ENCODE measurements around the gene HK1. TPM values are rescaled to one million over a fixed set of nuclear protein-coding genes. Genes with fewer than 3 reads are reported as not detected.

The HK1 gene
- total and polyA plus RNA-seq, 4 donors: 1.8 to 166 (median 7.4) TPM

GRCh38 chr10:69411476-69411875 lies 133.2 kb downstream of the HK1 start:
- WGBS: 75% methylated on average over 4 of the region's 4 CpGs
- Histone ChIP-seq H3K36me3 (ENCODE audit: control insufficient read depth in 4 of 4, insufficient read depth in 3 of 4, low read depth in 1 of 4, low read length in 3 of 4) (no peaks in the 10 kb centered on the region), H3K27ac (ENCODE audit: low read depth in 1 of 2, low read length in 2 of 2) (no peak overlapping the region), H3K9me3 (ENCODE audit: control insufficient read depth in 4 of 4, low read length in 3 of 4) (no peaks in the 10 kb centered on the region), H3K27me3 (ENCODE audit: control insufficient read depth in 4 of 4, insufficient read depth in 4 of 4, low read length in 3 of 4) (no peaks in the 10 kb centered on the region), H3K4me1 (ENCODE audit: control insufficient read depth in 4 of 4, insufficient read depth in 4 of 4, low read length in 3 of 4) (peaks cover 0 to 4% (median 2%) of the 10 kb centered on the region in 4 donors), H3K9ac (ENCODE audit: low read depth in 1 of 2, low read length in 2 of 2) (no peak overlapping the region), H3K4me3 (ENCODE audit: low read depth in 1 of 3, low read length in 3 of 3) (no peak overlapping the region)
- TF ChIP-seq HNF4A (conservative IDR thresholded peaks at IDR 0.05) (no peak), JUND (IDR thresholded peaks at IDR 0.05) (no peak), HNF4G (IDR thresholded peaks at IDR 0.05) (no peak), CTCF (IDR thresholded peaks at IDR 0.05; ENCODE audit: low read depth, low read length, missing input control) (no peak), RAD21 (IDR thresholded peaks at IDR 0.05) (no peak), REST (IDR thresholded peaks at IDR 0.05) (no peak), RXRA (IDR thresholded peaks at IDR 0.05) (no peak), FOXA1 (IDR thresholded peaks at IDR 0.05) (no peak), ATF3 (IDR thresholded peaks at IDR 0.05) (no peak), TAF1 (conservative IDR thresholded peaks at IDR 0.05) (no peak), YY1 (IDR thresholded peaks at IDR 0.05) (no peak)
- DNase-seq (ENCODE audit: low spot score): no peak

GRCh38 chr10:69412232-69412790 lies 134.0 kb downstream of the HK1 start:
- Histone ChIP-seq H3K9ac (ENCODE audit: low read depth in 1 of 2, low read length in 2 of 2) (no peak overlapping the region), H3K4me3 (ENCODE audit: low read depth in 1 of 3, low read length in 3 of 3) (no peak overlapping the region), H3K36me3 (ENCODE audit: control insufficient read depth in 4 of 4, insufficient read depth in 3 of 4, low read depth in 1 of 4, low read length in 3 of 4) (no peaks in the 10 kb centered on the region), H3K9me3 (ENCODE audit: control insufficient read depth in 4 of 4, low read length in 3 of 4) (no peaks in the 10 kb centered on the region), H3K27ac (ENCODE audit: low read depth in 1 of 2, low read length in 2 of 2) (no peak overlapping the region), H3K4me1 (ENCODE audit: control insufficient read depth in 4 of 4, insufficient read depth in 4 of 4, low read length in 3 of 4) (peaks cover 0 to 4% (median 2%) of the 10 kb centered on the region in 4 donors), H3K27me3 (ENCODE audit: control insufficient read depth in 4 of 4, insufficient read depth in 4 of 4, low read length in 3 of 4) (no peaks in the 10 kb centered on the region)
- TF ChIP-seq CTCF (IDR thresholded peaks at IDR 0.05; ENCODE audit: low read depth, low read length, missing input control): no peak
- no peak for TF ChIP-seq MAX (IDR thresholded peaks at IDR 0.05)
- TF ChIP-seq YY1 (IDR thresholded peaks at IDR 0.05): no peak
- TF ChIP-seq NR2F2 (IDR thresholded peaks at IDR 0.05): no peak
- no peak for TF ChIP-seq JUND (IDR thresholded peaks at IDR 0.05)
- no peak for TF ChIP-seq ZBTB33 (IDR thresholded peaks at IDR 0.05)
- TF ChIP-seq RXRA (IDR thresholded peaks at IDR 0.05): no peak
- TF ChIP-seq TAF1 (conservative IDR thresholded peaks at IDR 0.05): no peak
- no peak for TF ChIP-seq RAD21 (IDR thresholded peaks at IDR 0.05)
- no peak for TF ChIP-seq FOXA2 (IDR thresholded peaks at IDR 0.05)
- TF ChIP-seq HNF4A (conservative IDR thresholded peaks at IDR 0.05): no peak
- TF ChIP-seq SP1 (IDR thresholded peaks at IDR 0.05): no peak
- no peak for TF ChIP-seq GABPA (IDR thresholded peaks at IDR 0.05 in 1 of 2, conservative IDR thresholded peaks at IDR 0.05 in 1 of 2)
- TF ChIP-seq FOXA1 (IDR thresholded peaks at IDR 0.05): no peak
- no peak for DNase-seq (ENCODE audit: low spot score)
- WGBS: 72% methylated on average over 3 of the region's 3 CpGs

Data from liver (tissue), 9 donors.